Sigmoid colon (tissue), 4 donors: ENCODE measurements around the gene WNT9B.

ENCODE experiments used
- EP300 ChIP-seq, 4 donors: sonication (generic); formaldehyde crosslinking; IDR thresholded peaks; one replicate each; pipeline ENCODE4 v1.6.1; 2017; ENCODE audit warnings: antibody characterized with exemption in 4 of 4
- POLR2A ChIP-seq, 2 donors: fragments of 450-650 bp; IDR thresholded peaks; one replicate each; pipeline ENCODE4 v1.6.1; 2016; ENCODE audit warnings: antibody characterized with exemption in 2 of 2, mild to moderate bottlenecking in 2 of 2, moderate library complexity in 2 of 2
- POLR2AphosphoS5 ChIP-seq, 4 donors: sonication (generic); formaldehyde crosslinking; IDR thresholded peaks; one replicate each; pipeline ENCODE4 v1.6.1; 2017; ENCODE audit warnings: antibody characterized with exemption in 4 of 4
- TF ChIP-seq, protein P1 (sequence below), 4 experiments: fragments of 450-650 bp in 3 of 4; fragments of 200-600 bp in 1 of 4; IDR thresholded peaks; one replicate each; pipeline ENCODE4 v1.5.1; 2016 to 2019; ENCODE audit warnings: antibody characterized with exemption in 4 of 4, mild to moderate bottlenecking in 3 of 4, moderate library complexity in 2 of 4

- TF ChIP-seq EP300 (IDR thresholded peaks at IDR 0.05) (no peak), POLR2A (IDR thresholded peaks at IDR 0.05) (no peak), POLR2AphosphoS5 (IDR thresholded peaks at IDR 0.05) (no peak)
- TF ChIP-seq, protein P1, sequence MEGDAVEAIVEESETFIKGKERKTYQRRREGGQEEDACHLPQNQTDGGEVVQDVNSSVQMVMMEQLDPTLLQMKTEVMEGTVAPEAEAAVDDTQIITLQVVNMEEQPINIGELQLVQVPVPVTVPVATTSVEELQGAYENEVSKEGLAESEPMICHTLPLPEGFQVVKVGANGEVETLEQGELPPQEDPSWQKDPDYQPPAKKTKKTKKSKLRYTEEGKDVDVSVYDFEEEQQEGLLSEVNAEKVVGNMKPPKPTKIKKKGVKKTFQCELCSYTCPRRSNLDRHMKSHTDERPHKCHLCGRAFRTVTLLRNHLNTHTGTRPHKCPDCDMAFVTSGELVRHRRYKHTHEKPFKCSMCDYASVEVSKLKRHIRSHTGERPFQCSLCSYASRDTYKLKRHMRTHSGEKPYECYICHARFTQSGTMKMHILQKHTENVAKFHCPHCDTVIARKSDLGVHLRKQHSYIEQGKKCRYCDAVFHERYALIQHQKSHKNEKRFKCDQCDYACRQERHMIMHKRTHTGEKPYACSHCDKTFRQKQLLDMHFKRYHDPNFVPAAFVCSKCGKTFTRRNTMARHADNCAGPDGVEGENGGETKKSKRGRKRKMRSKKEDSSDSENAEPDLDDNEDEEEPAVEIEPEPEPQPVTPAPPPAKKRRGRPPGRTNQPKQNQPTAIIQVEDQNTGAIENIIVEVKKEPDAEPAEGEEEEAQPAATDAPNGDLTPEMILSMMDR (IDR thresholded peaks at IDR 0.05) = no peak
Measured at GRCh38 chr17:46809110-46809571, 42.2 kb upstream of the WNT9B start.
